DMS53 (cell line): ENCODE results near the gene STXBP5.
A peak's percentile ranks its signal among the peaks of the same experiment; 100 is the strongest.

Experiments
- DNase-seq: peaks from one replicate; lab custom pipeline; 2025; lab: John Stamatoyannopoulos, UW

Gene STXBP5

GRCh38 chr6:147211349-147211748, 7.1 kb downstream of the STXBP5 start:
- no peak for DNase-seq

GRCh38 chr6:147211831-147212230, 7.6 kb downstream of the STXBP5 start:
- DNase-seq: no peak

- no peak for DNase-seq
Measured at GRCh38 chr6:147212622-147213021, 8.4 kb downstream of the STXBP5 start.

- DNase-seq: no peak
Measured at GRCh38 chr6:147213772-147214171, 9.6 kb downstream of the STXBP5 start.

- no peak for DNase-seq
Measured at GRCh38 chr6:147214248-147215227, 10.3 kb downstream of the STXBP5 start.

GRCh38 chr6:147216915-147217314, 12.7 kb downstream of the STXBP5 start:
- no peak for DNase-seq

- DNase-seq: no peak
Measured at GRCh38 chr6:147217840-147218404, 13.7 kb downstream of the STXBP5 start.

- DNase-seq: no peak
Measured at GRCh38 chr6:147218797-147219196, 14.6 kb downstream of the STXBP5 start.

- no peak for DNase-seq
Measured at GRCh38 chr6:147219463-147219862, 15.2 kb downstream of the STXBP5 start.

- no peak for DNase-seq
Measured at GRCh38 chr6:147220345-147220744, 16.1 kb downstream of the STXBP5 start.

GRCh38 chr6:147221739-147222138, 17.5 kb downstream of the STXBP5 start:
- no peak for DNase-seq

- peak; percentile 32 for DNase-seq
Measured at GRCh38 chr6:147222160-147222838, 18.1 kb downstream of the STXBP5 start.

GRCh38 chr6:147223736-147224135, 19.5 kb downstream of the STXBP5 start:
- DNase-seq: no peak

GRCh38 chr6:147226163-147226724, 22.0 kb downstream of the STXBP5 start:
- DNase-seq: no peak

GRCh38 chr6:147226877-147227276, 22.7 kb downstream of the STXBP5 start:
- DNase-seq: no peak

- DNase-seq: no peak
Measured at GRCh38 chr6:147227770-147228320, 23.6 kb downstream of the STXBP5 start.

- no peak for DNase-seq
Measured at GRCh38 chr6:147231589-147231988, 27.4 kb downstream of the STXBP5 start.

GRCh38 chr6:147234685-147235084, 30.5 kb downstream of the STXBP5 start:
- DNase-seq: no peak

- no peak for DNase-seq
Measured at GRCh38 chr6:147238164-147238563, 33.9 kb downstream of the STXBP5 start.

- DNase-seq: no peak
Measured at GRCh38 chr6:147238906-147239305, 34.7 kb downstream of the STXBP5 start.

GRCh38 chr6:147244832-147245231, 40.6 kb downstream of the STXBP5 start:
- DNase-seq: no peak

GRCh38 chr6:147245693-147246092, 41.5 kb downstream of the STXBP5 start:
- DNase-seq: no peak
